Osteocyte (in vitro differentiated cells): ENCODE measurements around the gene DEAF1. TPM values are rescaled to one million over a fixed set of nuclear protein-coding genes. Genes with fewer than 3 reads are reported as not detected.
A peak's percentile ranks its signal among the peaks of the same experiment; 100 is the strongest.

Source experiments
- DNase-seq: peaks from one replicate; pipeline ENCODE4 v3.0.0; 2021; ENCODE audit warnings: mixed read lengths; ENCODE audit not compliant: unreplicated experiment; ENCODE audit errors: extremely low spot score
- H3K27ac Mint-ChIP-seq: one replicate; pipeline ENCODE4 v1.8.0; 2021; ENCODE audit warnings: mild to moderate bottlenecking, mixed read lengths; ENCODE audit not compliant: unreplicated experiment
- H3K27me3 Mint-ChIP-seq: one replicate; pipeline ENCODE4 v1.8.0; 2021; ENCODE audit warnings: mixed read lengths; ENCODE audit not compliant: unreplicated experiment
- H3K36me3 Mint-ChIP-seq: one replicate; pipeline ENCODE4 v1.8.0; 2021; ENCODE audit warnings: mixed read lengths; ENCODE audit not compliant: unreplicated experiment
- H3K4me1 Mint-ChIP-seq: one replicate; pipeline ENCODE4 v1.8.0; 2021; ENCODE audit warnings: mixed read lengths; ENCODE audit not compliant: unreplicated experiment
- H3K4me3 Mint-ChIP-seq: one replicate; pipeline ENCODE4 v1.8.0; 2021; ENCODE audit warnings: mild to moderate bottlenecking, moderate library complexity, mixed read lengths; ENCODE audit not compliant: unreplicated experiment
- H3K9me3 Mint-ChIP-seq: one replicate; pipeline ENCODE4 v1.8.0; 2021; ENCODE audit warnings: mixed read lengths; ENCODE audit not compliant: unreplicated experiment
- total RNA-seq: library from RNA; stranded (reverse); gene quantifications from 2 replicates; pipeline ENCODE4 v1.2.1, GENCODE V29; 2021
- TF ChIP-seq, protein P1 (sequence below): fragments of 200-600 bp; sonication (generic); IDR thresholded peaks from 2 replicates; pipeline ENCODE4 v1.5.0; 2021; ENCODE audit warnings: antibody characterized with exemption, mild to moderate bottlenecking, moderate library complexity

Gene DEAF1
- total RNA-seq, 1 donor from 2014 or later, result 113 TPM

DNA sequence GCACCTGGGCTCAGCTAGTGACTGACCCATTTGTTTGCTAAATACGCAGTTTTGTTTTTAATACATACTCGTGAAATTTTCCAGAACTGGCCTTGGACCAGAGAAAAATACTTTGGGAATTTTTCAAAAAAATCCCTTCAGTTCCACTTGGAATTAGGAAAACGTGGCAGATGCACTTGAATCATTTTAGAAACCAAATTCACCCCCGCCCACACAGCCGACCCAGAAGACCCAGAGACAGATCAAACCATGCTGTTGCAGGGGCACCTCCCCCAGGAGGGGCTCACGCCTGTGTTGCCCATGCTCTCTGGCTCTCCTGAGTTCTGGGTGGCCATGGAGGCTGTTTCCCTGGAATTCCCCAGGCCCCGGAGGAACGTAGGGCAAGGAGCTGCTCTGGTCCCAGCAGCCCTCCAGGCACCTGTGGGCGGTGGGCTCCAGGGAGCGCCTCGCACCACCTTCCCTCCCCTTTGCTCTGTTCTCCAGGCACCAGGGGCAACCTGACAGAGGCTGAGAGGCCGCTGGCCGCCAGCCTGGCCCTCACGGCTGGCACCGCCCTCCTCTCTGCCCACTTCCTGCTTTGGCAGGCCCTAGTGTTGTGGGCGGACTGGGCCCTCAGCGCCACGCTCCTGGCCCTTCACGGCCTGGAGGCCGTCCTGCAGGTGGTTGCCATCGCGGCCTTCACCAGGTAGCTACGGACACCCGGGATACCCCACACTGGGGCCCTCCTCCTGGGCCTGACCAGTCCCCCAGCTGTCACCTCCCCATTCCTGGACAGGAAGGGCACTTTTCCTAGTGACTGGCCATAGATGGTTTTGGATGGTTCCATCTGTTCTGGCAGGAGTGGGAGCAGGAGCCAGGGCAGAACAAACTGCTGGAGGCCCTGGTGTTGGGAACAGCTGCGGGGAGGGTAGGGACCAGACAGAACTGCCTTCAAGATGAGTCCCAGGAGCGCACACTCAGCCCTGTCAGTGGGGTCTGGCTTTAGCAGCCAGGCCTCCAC lies 7.7 kb upstream of the DEAF1 start:
- peaks cover 11% of the 10 kb centered on the region for H3K36me3 Mint-ChIP-seq
- peaks cover 55% of the 10 kb centered on the region for H3K4me1 Mint-ChIP-seq
- H3K9me3 Mint-ChIP-seq, result no peaks in the 10 kb centered on the region
- no peaks in the 10 kb centered on the region for H3K27me3 Mint-ChIP-seq
- TF ChIP-seq, protein P1, sequence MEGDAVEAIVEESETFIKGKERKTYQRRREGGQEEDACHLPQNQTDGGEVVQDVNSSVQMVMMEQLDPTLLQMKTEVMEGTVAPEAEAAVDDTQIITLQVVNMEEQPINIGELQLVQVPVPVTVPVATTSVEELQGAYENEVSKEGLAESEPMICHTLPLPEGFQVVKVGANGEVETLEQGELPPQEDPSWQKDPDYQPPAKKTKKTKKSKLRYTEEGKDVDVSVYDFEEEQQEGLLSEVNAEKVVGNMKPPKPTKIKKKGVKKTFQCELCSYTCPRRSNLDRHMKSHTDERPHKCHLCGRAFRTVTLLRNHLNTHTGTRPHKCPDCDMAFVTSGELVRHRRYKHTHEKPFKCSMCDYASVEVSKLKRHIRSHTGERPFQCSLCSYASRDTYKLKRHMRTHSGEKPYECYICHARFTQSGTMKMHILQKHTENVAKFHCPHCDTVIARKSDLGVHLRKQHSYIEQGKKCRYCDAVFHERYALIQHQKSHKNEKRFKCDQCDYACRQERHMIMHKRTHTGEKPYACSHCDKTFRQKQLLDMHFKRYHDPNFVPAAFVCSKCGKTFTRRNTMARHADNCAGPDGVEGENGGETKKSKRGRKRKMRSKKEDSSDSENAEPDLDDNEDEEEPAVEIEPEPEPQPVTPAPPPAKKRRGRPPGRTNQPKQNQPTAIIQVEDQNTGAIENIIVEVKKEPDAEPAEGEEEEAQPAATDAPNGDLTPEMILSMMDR, result no peak
- peak overlapping the region; percentile 57 for H3K27ac Mint-ChIP-seq
- no peak overlapping the region for H3K4me3 Mint-ChIP-seq
- no peak for DNase-seq

DNA sequence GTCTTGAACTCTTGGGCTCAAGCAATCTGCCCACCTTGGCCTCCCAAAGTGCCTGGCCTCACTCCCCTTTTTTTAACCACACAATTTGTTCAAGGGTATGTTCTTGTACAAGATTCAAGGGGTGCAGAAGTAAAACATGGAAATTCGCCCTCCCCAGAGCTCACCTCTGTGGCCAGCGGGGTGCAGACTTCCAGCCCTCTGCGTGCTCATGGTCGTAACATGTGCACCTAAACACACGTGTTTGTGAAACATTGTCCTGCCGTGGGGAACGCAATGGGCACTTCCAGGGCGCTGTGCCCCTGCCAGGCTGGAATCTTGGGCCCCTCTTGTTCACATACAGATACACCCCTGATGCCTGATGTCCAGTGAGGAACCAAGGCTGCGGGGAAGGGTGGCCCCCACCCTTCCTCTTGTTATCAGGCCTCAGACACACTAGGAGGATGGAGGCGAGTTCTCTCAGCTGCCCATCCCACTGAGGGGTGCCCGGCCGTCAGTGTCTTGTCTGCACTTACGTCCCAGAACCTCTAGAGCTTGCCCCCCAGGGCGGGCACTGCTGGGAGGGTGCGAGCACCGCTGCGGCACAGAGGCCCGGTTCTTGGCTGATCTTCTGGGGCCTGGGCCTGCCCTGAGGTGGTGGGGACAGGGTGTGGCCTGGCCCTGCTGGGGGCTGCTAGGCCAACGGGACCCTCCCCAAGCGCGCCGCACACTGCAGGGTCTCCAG lies 6.9 kb upstream of the DEAF1 start:
- Mint-ChIP-seq H3K27me3 (no peaks in the 10 kb centered on the region), H3K36me3 (peaks cover 11% of the 10 kb centered on the region), H3K4me3 (no peak overlapping the region), H3K9me3 (no peaks in the 10 kb centered on the region), H3K27ac (no peak overlapping the region), H3K4me1 (peaks cover 55% of the 10 kb centered on the region)
- TF ChIP-seq, protein P1, result no peak
- DNase-seq, result no peak

DNA sequence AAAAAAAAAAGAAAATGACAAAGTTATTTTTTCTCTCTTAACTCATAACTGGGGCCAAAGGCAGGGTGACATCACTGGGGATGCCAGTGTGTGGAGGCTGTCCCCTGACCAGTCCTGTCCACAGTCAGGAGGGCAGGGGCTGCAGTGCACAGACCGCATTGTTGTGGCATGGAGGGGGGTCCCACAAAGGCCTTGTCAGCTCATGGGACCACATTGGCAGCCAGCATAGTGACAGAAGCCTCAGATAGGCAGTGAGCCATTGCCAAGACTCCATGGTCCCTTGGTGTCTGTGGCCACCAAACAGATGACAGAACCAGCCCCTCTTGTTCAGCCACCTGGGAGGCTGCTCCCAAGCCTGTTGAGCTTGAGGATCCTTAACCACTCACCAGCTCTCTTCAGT lies 4.7 kb upstream of the DEAF1 start:
- H3K36me3 Mint-ChIP-seq, result peaks cover 11% of the 10 kb centered on the region
- H3K27ac Mint-ChIP-seq, result peak overlapping the region; percentile 44
- DNase-seq, result no peak
- H3K4me1 Mint-ChIP-seq, result peaks cover 58% of the 10 kb centered on the region
- H3K9me3 Mint-ChIP-seq, result no peaks in the 10 kb centered on the region
- TF ChIP-seq, protein P1, result no peak
- H3K4me3 Mint-ChIP-seq, result no peak overlapping the region
- H3K27me3 Mint-ChIP-seq, result no peaks in the 10 kb centered on the region

DNA sequence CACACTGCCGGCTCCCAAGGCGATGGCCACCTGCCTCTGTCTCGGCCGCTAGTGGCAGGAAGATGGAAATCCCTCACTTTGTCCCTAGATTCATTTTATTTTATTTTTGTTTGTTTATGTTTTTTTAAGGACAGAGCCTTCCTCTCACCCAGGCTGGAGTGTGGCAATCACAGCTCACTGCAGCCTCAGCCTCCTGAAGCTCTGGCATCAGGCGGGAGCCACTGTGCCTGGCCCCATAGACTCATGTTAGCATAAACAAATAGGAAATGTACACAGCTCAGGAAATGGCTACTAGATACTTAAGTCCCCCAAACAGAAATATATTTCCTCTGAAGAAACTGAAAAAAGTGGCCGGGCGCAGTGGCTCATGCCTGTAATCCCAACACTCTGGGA lies 4.1 kb upstream of the DEAF1 start:
- DNase-seq, result no peak
- Mint-ChIP-seq H3K36me3 (peaks cover 11% of the 10 kb centered on the region), H3K9me3 (no peaks in the 10 kb centered on the region), H3K4me3 (no peak overlapping the region), H3K4me1 (peaks cover 52% of the 10 kb centered on the region), H3K27ac (peak overlapping the region; percentile 44), H3K27me3 (no peaks in the 10 kb centered on the region)
- TF ChIP-seq, protein P1, result no peak
